GM23248 (cell line): ENCODE data around the gene YES1. TPM values are rescaled to one million over a fixed set of nuclear protein-coding genes. Genes with fewer than 3 reads are reported as not detected.

Source experiments
- DNase-seq: peaks from one replicate; pipeline ENCODE4 v3.0.0-alpha.2; 2015
- H2AFZ ChIP-seq: fragments of 200-600 bp; sonication (generic); 2 replicates; pipeline ENCODE4 v1.6.1; 2016; ENCODE audit warnings: antibody characterized with exemption
- H3F3A ChIP-seq: fragments of 200-600 bp; sonication (generic); 2 replicates; pipeline ENCODE4 v1.6.1; 2016; ENCODE audit warnings: mild to moderate bottlenecking, antibody characterized with exemption, mixed run types; ENCODE audit not compliant: insufficient read depth
- H3K27ac ChIP-seq: fragments of 200-600 bp; sonication (generic); 2 replicates; pipeline ENCODE4 v1.5.1; 2016; ENCODE audit warnings: mild to moderate bottlenecking
- H3K27me3 ChIP-seq: fragments of 200-600 bp; sonication (generic); replicated peaks from 2 replicates; pipeline ENCODE4 v1.6.1; 2016; ENCODE audit warnings: mild to moderate bottlenecking; ENCODE audit not compliant: insufficient read depth
- H3K36me3 ChIP-seq: fragments of 200-600 bp; sonication (generic); 2 replicates; pipeline ENCODE4 v1.6.1; 2016; ENCODE audit warnings: low read depth, mild to moderate bottlenecking
- H3K4me1 ChIP-seq: fragments of 200-600 bp; sonication (generic); 2 replicates; pipeline ENCODE4 v1.6.1; 2016; ENCODE audit warnings: mild to moderate bottlenecking; ENCODE audit not compliant: insufficient read depth
- H3K4me2 ChIP-seq: fragments of 200-600 bp; sonication (generic); one replicate; pipeline ENCODE4 v1.6.1; 2016; ENCODE audit warnings: mild to moderate bottlenecking; ENCODE audit not compliant: unreplicated experiment
- H3K4me3 ChIP-seq: fragments of 200-600 bp; sonication (generic); 2 replicates; pipeline ENCODE4 v1.5.1; 2016; ENCODE audit warnings: mild to moderate bottlenecking
- H3K79me2 ChIP-seq: fragments of 200-600 bp; sonication (generic); 2 replicates; pipeline ENCODE4 v1.6.1; 2016; ENCODE audit warnings: mild to moderate bottlenecking; ENCODE audit not compliant: insufficient read depth
- H3K9ac ChIP-seq: fragments of 200-600 bp; sonication (generic); 2 replicates; pipeline ENCODE4 v1.6.1; 2016; ENCODE audit warnings: mild to moderate bottlenecking
- H3K9me2 ChIP-seq: fragments of 200-600 bp; sonication (generic); 2 replicates; pipeline ENCODE4 v1.6.1; 2016; ENCODE audit warnings: mixed run types, mild to moderate bottlenecking, moderate library complexity; ENCODE audit not compliant: insufficient read depth
- H3K9me3 ChIP-seq: fragments of 200-600 bp; sonication (generic); one replicate; pipeline ENCODE4 v1.6.1; 2017; ENCODE audit warnings: low read depth
- H4K20me1 ChIP-seq: fragments of 200-600 bp; sonication (generic); 2 replicates; pipeline ENCODE4 v1.6.0; 2016; ENCODE audit not compliant: insufficient read depth
- EZH2 ChIP-seq: fragments of 200-600 bp; sonication (generic); IDR thresholded peaks from 2 replicates; pipeline ENCODE4 v1.6.1; 2018; ENCODE audit warnings: antibody characterized with exemption, mild to moderate bottlenecking; ENCODE audit not compliant: insufficient read depth, poor library complexity, severe bottlenecking
- EZH2phosphoT487 ChIP-seq: fragments of 200-600 bp; sonication (generic); IDR thresholded peaks from 2 replicates; pipeline ENCODE4 v1.6.1; 2018; ENCODE audit warnings: antibody characterized with exemption, moderate library complexity, mild to moderate bottlenecking, low read depth; ENCODE audit not compliant: insufficient read depth
- WGBS, 2 experiments: methylation state at CpG; one replicate each; pipeline ENCODE4 v1.1.6; 2015 to 2017; ENCODE audit warnings: low lambda C conversion rate in 2 of 2, low coverage in 1 of 2; ENCODE audit errors: missing lambda C conversion rate in 2 of 2; 5-methylcytosine and 5-hydroxymethylcytosine counted together
- in situ Hi-C: fragments of 300-500 bp; cut with MboI; formaldehyde crosslinking; loops from 2 replicates; pipeline ENCODE4 v1.15.0; 2020
- polyA plus RNA-seq: library from polyadenylated mRNA; unstranded; fragments of >200 nt; fragmentation: Nextera tagmentation; extraction: Ambion mirVana; gene quantifications from 2 replicates; pipeline ENCODE4 v1.2.1, GENCODE V29; 2016
- total RNA-seq: library from RNA; depleted of rRNA; stranded (reverse); fragments of >200 nt; shearing (Covaris generic); gene quantifications from 2 replicates; pipeline ENCODE4 v1.2.3, GENCODE V29; 2014

YES1 gene
- total and polyA plus RNA-seq, 2 experiments from 2014 or later, result 23.6 to 89.9 TPM

GRCh38 chr18:849021-849420 is 37.0 kb upstream of the YES1 start:
- Histone ChIP-seq H3K9me2 (no peaks in the 10 kb centered on the region), H3K27me3 (no peaks in the 10 kb centered on the region), H3K4me2 (no peak overlapping the region), H2AFZ (no peak overlapping the region), H3F3A (peaks cover 9% of the 10 kb centered on the region), H3K9me3 (no peaks in the 10 kb centered on the region), H3K36me3 (no peaks in the 10 kb centered on the region), H3K27ac (no peak overlapping the region), H3K79me2 (no peaks in the 10 kb centered on the region), H3K4me1 (no peaks in the 10 kb centered on the region; the same call in 1 of the 2 replicates), H3K4me3 (no peak overlapping the region), H3K9ac (no peak overlapping the region), H4K20me1 (no peaks in the 10 kb centered on the region)
- TF ChIP-seq EZH2phosphoT487 (no peak), EZH2 (no peak)
- 45 to 46% methylated on average over 4 of the region's 4 CpGs for WGBS, 2 experiments
- in situ Hi-C loops, result no loop called here
- no peak for DNase-seq

GRCh38 chr18:848062-848861 is 36.2 kb upstream of the YES1 start:
- Histone ChIP-seq H3K4me2 (no peak overlapping the region), H3K27me3 (no peaks in the 10 kb centered on the region), H3K9me3 (no peaks in the 10 kb centered on the region), H3K79me2 (no peaks in the 10 kb centered on the region), H4K20me1 (no peaks in the 10 kb centered on the region), H3K36me3 (no peaks in the 10 kb centered on the region), H3K9me2 (no peaks in the 10 kb centered on the region), H2AFZ (no peak overlapping the region), H3K4me3 (no peak overlapping the region), H3K4me1 (no peaks in the 10 kb centered on the region; the same call in 1 of the 2 replicates), H3K9ac (no peak overlapping the region), H3F3A (peaks cover 9% of the 10 kb centered on the region), H3K27ac (no peak overlapping the region)
- in situ Hi-C loops, result no loop called here
- WGBS, 2 experiments, result 75 to 77% methylated on average over 8 of the region's 8 CpGs
- DNase-seq, result no peak
- no peak for TF ChIP-seq EZH2
- TF ChIP-seq EZH2phosphoT487, result no peak

- no peaks in the 10 kb centered on the region for H3K9me3 ChIP-seq
- no peak overlapping the region for H3K9ac ChIP-seq
- H3F3A ChIP-seq, result peaks cover 18% of the 10 kb centered on the region
- H3K4me1 ChIP-seq, result no peaks in the 10 kb centered on the region; the same call in 1 of the 2 replicates
- H3K36me3 ChIP-seq, result no peaks in the 10 kb centered on the region
- TF ChIP-seq EZH2 (no peak), EZH2phosphoT487 (no peak)
- in situ Hi-C loops, result no loop called here
- H3K27me3 ChIP-seq, result no peaks in the 10 kb centered on the region
- H3K9me2 ChIP-seq, result no peaks in the 10 kb centered on the region
- peak overlapping the region; percentile 49 for H2AFZ ChIP-seq
- H3K4me3 ChIP-seq, result no peak overlapping the region
- peak; percentile 11 for DNase-seq
- no peaks in the 10 kb centered on the region for H4K20me1 ChIP-seq
- H3K79me2 ChIP-seq, result no peaks in the 10 kb centered on the region
- 31 to 35% methylated on average over 9 of the region's 9 CpGs for WGBS, 2 experiments
- no peak overlapping the region for H3K27ac ChIP-seq
- H3K4me2 ChIP-seq, result no peak overlapping the region
Observed at GRCh38 chr18:845152-845819, 33.2 kb upstream of the YES1 start.

GRCh38 chr18:841647-842370 is 29.8 kb upstream of the YES1 start:
- in situ Hi-C loops, result no loop called here

More at GRCh38 chr18:841647-842370, 29.8 kb upstream of the YES1 start:
- TF ChIP-seq EZH2 (no peak), EZH2phosphoT487 (no peak)
- Histone ChIP-seq H3K36me3 (no peaks in the 10 kb centered on the region), H3K4me2 (no peak overlapping the region), H4K20me1 (no peaks in the 10 kb centered on the region), H3K9ac (no peak overlapping the region), H3K9me2 (no peaks in the 10 kb centered on the region), H3K27me3 (no peaks in the 10 kb centered on the region), H3K4me1 (peaks cover 6% of the 10 kb centered on the region), H3K4me3 (no peak overlapping the region), H3K27ac (no peak overlapping the region), H3K79me2 (no peaks in the 10 kb centered on the region), H3K9me3 (no peaks in the 10 kb centered on the region), H2AFZ (no peak overlapping the region), H3F3A (peaks cover 24% of the 10 kb centered on the region)
- WGBS, 2 experiments, result 90 to 96% methylated on average over 15 of the region's 15 CpGs
- no peak for DNase-seq
